K562 (cell line): ENCODE measurements around the gene UBE3B. TPM values are rescaled to one million over a fixed set of nuclear protein-coding genes. Genes with fewer than 3 reads are reported as not detected.
A peak's percentile ranks its signal among the peaks of the same experiment; 100 is the strongest.

Source experiments
- BRD9 ChIP-seq: fragments of 450-650 bp; IDR thresholded peaks from 2 replicates; pipeline ENCODE4 v1.6.1; 2018; ENCODE audit warnings: low read depth; ENCODE audit not compliant: partially characterized antibody
- CBX1 ChIP-seq: sonication (generic); IDR thresholded peaks from 2 replicates; pipeline ENCODE4 v1.6.1; 2016; ENCODE audit warnings: antibody characterized with exemption, low read depth, mild to moderate bottlenecking
- CC2D1A ChIP-seq: fragments of 450-650 bp; IDR thresholded peaks from 2 replicates; pipeline ENCODE4 v1.6.1; 2017; ENCODE audit warnings: mild to moderate bottlenecking
- DNMT1 ChIP-seq: fragments of 450-650 bp; IDR thresholded peaks from 2 replicates; pipeline ENCODE4 v1.6.1; 2016; ENCODE audit warnings: antibody characterized with exemption, mild to moderate bottlenecking
- FOSL1 ChIP-seq: fragments of 200-800 bp; sonication (Bioruptor generic); conservative IDR thresholded peaks from 2 replicates; pipeline ENCODE4 v1.6.1; 2016; ENCODE audit warnings: missing genetic modification characterization, missing compliant biosample characterization
- HDGF ChIP-seq: fragments of 450-650 bp; IDR thresholded peaks from 2 replicates; pipeline ENCODE4 v1.6.1; 2016
- JUND ChIP-seq, 2 experiments: IDR thresholded peaks; 2 replicates in 1 of 2; 3 replicates in 1 of 2; pipeline ENCODE4 v1.6.1; 2011; ENCODE audit warnings: borderline replicate concordance in 2 of 2, low read depth in 2 of 2, low read length in 2 of 2, improper control_type of control experiment in 1 of 2, missing biosample characterization in 1 of 2, missing genetic modification characterization in 1 of 2, missing genetic modification reagents in 1 of 2
- PCBP2 ChIP-seq: fragments of 200-400 bp; formaldehyde crosslinking; IDR thresholded peaks from 2 replicates; pipeline ENCODE4 v1.6.1; 2018; ENCODE audit warnings: low read length, low read depth, mild to moderate bottlenecking, moderate library complexity; ENCODE audit not compliant: poor library complexity, severe bottlenecking
- SIN3A ChIP-seq, 2 experiments: fragments of 150-350 bp in 1 of 2; IDR thresholded peaks; 2 replicates each; pipeline ENCODE4 v1.6.1; 2011 to 2016; ENCODE audit warnings: borderline replicate concordance in 2 of 2, low read depth in 2 of 2, low read length in 2 of 2, mild to moderate bottlenecking in 2 of 2, moderate library complexity in 2 of 2; ENCODE audit not compliant: control insufficient read depth in 1 of 2
- SNIP1 ChIP-seq: fragments of 450-650 bp; IDR thresholded peaks from 2 replicates; pipeline ENCODE4 v1.7.1; 2017; ENCODE audit warnings: low read depth, mild to moderate bottlenecking
- SOX6 ChIP-seq: fragments of 450-650 bp; IDR thresholded peaks from 2 replicates; pipeline ENCODE4 v1.6.1; 2014; ENCODE audit warnings: mild to moderate bottlenecking
- TBL1XR1 ChIP-seq, 2 experiments: IDR thresholded peaks; 2 replicates each; pipeline ENCODE4 v1.6.1; 2012; ENCODE audit warnings: improper control_type of control experiment in 2 of 2, low read length in 2 of 2, mild to moderate bottlenecking in 1 of 2
- TGIF2 ChIP-seq: sonication (generic); formaldehyde crosslinking; IDR thresholded peaks from 2 replicates; pipeline ENCODE4 v1.8.1; 2022; ENCODE audit warnings: mild to moderate bottlenecking, missing genetic modification reagents, moderate library complexity
- ZBTB17 ChIP-seq: fragments of 450-650 bp; formaldehyde crosslinking; IDR thresholded peaks from 2 replicates; pipeline ENCODE4 v1.4.0; 2020; ENCODE audit warnings: mild to moderate bottlenecking
- ZC3H11A ChIP-seq: IDR thresholded peaks from 2 replicates; pipeline ENCODE4 v1.6.1; 2012; ENCODE audit warnings: low read depth, low read length, improper control_type of control experiment
- ZFP1 ChIP-seq: fragments of 450-650 bp; formaldehyde crosslinking; IDR thresholded peaks from 2 replicates; pipeline ENCODE4 v1.4.0; 2020; ENCODE audit warnings: mild to moderate bottlenecking, mixed read lengths
- ZFPM2 ChIP-seq: fragments of 250-450 bp; sonication (Bioruptor Pico); IDR thresholded peaks from 2 replicates; pipeline ENCODE4 v1.5.1; 2022; ENCODE audit warnings: mild to moderate bottlenecking
- ZNF668 ChIP-seq: fragments of 250-450 bp; sonication (Bioruptor Pico); IDR thresholded peaks from 2 replicates; pipeline ENCODE4 v1.8.0; 2022; ENCODE audit warnings: mild to moderate bottlenecking, inconsistent platforms
- polyA plus RNA-seq, 8 experiments: library from polyadenylated mRNA; depleted of rRNA in 4 of 8; stranded (reverse) in 5 of 8; unstranded in 3 of 8; fragments of >200 nt; fragmentation: Nextera tagmentation in 2 of 8; fragmentation: Illumina TruSeq in 1 of 8; extraction: Ambion mirVana in 2 of 8; extraction: Trizol in 1 of 8; gene quantifications; 2 replicates each; pipeline versions ENCODE4 v1.2.1 to v1.2.3, GENCODE V29; 2011 to 2014; ENCODE audit warnings: inconsistent platforms in 1 of 8, missing spikeins in 1 of 8
- total RNA-seq, 7 experiments: library from RNA; depleted of rRNA in 6 of 7; stranded (reverse); fragments of >200 nt in 6 of 7; fragmentation: Illumina TruSeq in 2 of 7; extraction: Trizol in 2 of 7; gene quantifications; 2 replicates each; pipeline versions ENCODE4 v1.2.1 to v1.2.3, GENCODE V29; 2011 to 2021; ENCODE audit warnings: low replicate concordance in 1 of 7
- TF ChIP-seq, protein P1 (sequence below), 2 experiments: fragments of 450-650 bp; conservative IDR thresholded peaks; 2 replicates each; pipeline ENCODE4 v1.6.1; 2017; ENCODE audit warnings: mild to moderate bottlenecking in 2 of 2, moderate library complexity in 2 of 2
- TF ChIP-seq, protein P2 (sequence below): sonication (generic); formaldehyde crosslinking; IDR thresholded peaks from 2 replicates; pipeline ENCODE4 v1.8.0; 2022; ENCODE audit warnings: mild to moderate bottlenecking, low read depth, missing genetic modification reagents
- TF ChIP-seq, protein P3 (sequence below): conservative IDR thresholded peaks from 2 replicates; pipeline ENCODE4 v1.6.1; 2011; ENCODE audit warnings: low read depth, mild to moderate bottlenecking, low read length; ENCODE audit not compliant: control insufficient read depth

Gene UBE3B
- total and polyA plus RNA-seq, 9 of the 15 experiments (the other 6 are each of a cell fraction or from before 2014, with no cell fraction given): 7.6 to 23.6 (median 15.5) TPM

DNA sequence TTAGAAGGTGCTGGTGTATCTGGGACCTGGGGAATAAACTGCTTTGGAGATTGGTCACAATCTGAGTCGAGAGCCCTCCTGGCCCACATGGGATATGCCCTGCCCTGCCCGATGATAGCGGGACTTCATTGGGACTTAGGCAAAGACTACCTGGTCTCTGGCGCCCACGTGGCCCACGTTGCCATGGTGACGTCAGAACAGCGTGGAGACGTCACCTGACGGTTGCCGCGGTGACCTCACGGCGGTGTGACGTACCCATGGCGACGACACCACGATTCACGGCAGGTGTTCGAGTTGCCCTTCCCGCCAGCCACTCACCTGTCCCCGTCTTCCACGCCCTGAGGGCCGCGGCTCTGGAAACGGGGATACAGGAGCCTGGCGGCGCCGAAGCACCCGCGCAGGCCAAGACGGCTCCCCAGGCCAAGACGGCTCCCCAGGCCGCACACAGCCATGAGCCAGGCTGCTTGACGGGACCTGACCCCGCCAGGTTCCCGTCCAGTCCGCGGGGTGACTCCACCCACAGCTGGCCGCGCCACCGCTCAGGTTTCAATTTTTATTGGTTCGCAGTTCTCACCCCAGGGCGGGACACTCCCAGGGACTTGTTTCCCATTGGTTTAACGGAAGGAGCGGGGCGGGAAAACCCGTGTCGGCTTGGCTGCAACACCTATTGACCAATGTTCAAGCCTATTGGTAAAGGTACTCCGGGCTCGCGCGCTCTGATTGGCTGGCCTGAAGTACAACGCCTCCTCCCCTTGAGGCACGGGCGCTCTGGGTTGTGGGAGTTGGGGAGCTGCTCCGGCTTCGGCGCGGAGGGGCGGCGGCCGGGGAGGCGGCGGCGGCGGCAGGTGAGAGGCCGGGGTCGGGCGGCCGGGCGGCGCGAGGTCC lies 95.8 kb downstream of the UBE3B start, which contains the start of the genes MMAB and MVK (continued):
- TF ChIP-seq, protein P1, sequence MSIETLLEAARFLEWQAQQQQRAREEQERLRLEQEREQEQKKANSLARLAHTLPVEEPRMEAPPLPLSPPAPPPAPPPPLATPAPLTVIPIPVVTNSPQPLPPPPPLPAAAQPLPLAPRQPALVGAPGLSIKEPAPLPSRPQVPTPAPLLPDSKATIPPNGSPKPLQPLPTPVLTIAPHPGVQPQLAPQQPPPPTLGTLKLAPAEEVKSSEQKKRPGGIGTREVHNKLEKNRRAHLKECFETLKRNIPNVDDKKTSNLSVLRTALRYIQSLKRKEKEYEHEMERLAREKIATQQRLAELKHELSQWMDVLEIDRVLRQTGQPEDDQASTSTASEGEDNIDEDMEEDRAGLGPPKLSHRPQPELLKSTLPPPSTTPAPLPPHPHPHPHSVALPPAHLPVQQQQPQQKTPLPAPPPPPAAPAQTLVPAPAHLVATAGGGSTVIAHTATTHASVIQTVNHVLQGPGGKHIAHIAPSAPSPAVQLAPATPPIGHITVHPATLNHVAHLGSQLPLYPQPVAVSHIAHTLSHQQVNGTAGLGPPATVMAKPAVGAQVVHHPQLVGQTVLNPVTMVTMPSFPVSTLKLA (conservative IDR thresholded peaks at IDR 0.05): peak; percentile 99
- TF ChIP-seq HDGF (no peak), FOSL1 (tag) (peak; percentile 77), SIN3A (IDR thresholded peaks at IDR 0.05; ENCODE audit: borderline replicate concordance in 2 of 2, control insufficient read depth in 1 of 2, low read depth in 2 of 2, low read length in 2 of 2) (peak in 1 of 2 experiments; percentile 65; a peak in 3 of 4 replicates), ZBTB17 (CRISPR knock-in tag) (peak; percentile 55; the same call in 1 of the 2 replicates), PCBP2 (no peak), SOX6 (no peak), ZC3H11A (no peak), DNMT1 (no peak), BRD9 (peak; percentile 40), JUND (IDR thresholded peaks at IDR 0.05; ENCODE audit: borderline replicate concordance, low read depth, low read length) (peak; percentile 88), JUND (tag; IDR thresholded peaks at IDR 0.05; ENCODE audit: borderline replicate concordance, low read depth, low read length) (peak; percentile 81), ZFPM2 (CRISPR knock-in tag) (no peak), ZFP1 (CRISPR knock-in tag) (no peak), TBL1XR1 (IDR thresholded peaks at IDR 0.05; ENCODE audit: low read length in 2 of 2) (peak; percentile 70 to 99; a peak in 3 of 4 replicates), SNIP1 (peak; percentile 22; the same call in 1 of the 2 replicates), CC2D1A (peak; percentile 94), ZNF668 (no peak), CBX1 (peak; percentile 58; the same call in 1 of the 2 replicates), TGIF2 (CRISPR knock-in tag) (peak; percentile 91; the same call in 1 of the 2 replicates)
- TF ChIP-seq, protein P2, sequence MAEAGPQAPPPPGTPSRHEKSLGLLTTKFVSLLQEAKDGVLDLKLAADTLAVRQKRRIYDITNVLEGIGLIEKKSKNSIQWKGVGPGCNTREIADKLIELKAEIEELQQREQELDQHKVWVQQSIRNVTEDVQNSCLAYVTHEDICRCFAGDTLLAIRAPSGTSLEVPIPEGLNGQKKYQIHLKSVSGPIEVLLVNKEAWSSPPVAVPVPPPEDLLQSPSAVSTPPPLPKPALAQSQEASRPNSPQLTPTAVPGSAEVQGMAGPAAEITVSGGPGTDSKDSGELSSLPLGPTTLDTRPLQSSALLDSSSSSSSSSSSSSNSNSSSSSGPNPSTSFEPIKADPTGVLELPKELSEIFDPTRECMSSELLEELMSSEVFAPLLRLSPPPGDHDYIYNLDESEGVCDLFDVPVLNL (CRISPR knock-in tag): peak; percentile 64; the same call in 1 of the 2 replicates
- TF ChIP-seq, protein P3, sequence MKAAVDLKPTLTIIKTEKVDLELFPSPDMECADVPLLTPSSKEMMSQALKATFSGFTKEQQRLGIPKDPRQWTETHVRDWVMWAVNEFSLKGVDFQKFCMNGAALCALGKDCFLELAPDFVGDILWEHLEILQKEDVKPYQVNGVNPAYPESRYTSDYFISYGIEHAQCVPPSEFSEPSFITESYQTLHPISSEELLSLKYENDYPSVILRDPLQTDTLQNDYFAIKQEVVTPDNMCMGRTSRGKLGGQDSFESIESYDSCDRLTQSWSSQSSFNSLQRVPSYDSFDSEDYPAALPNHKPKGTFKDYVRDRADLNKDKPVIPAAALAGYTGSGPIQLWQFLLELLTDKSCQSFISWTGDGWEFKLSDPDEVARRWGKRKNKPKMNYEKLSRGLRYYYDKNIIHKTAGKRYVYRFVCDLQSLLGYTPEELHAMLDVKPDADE: peak; percentile 74
